Measurements from ENCODE around the gene MAP3K15.

The MAP3K15 gene
- long read RNA-seq, partial matches to known transcripts: 3 of 4 reads
- long read RNA-seq, other reads (novel, unspliced or antisense): 0 of 4 reads

GRCh38 chrX:19514791-19515614 is at the start of gene MAP3K15:
MAP3K15 (minus strand) TSS chrX:19515508; CDS start chrX:19515261, 247 bp downstream.
- Histone ChIP-seq H3K4me3 (replicated peaks; ENCODE audit: insufficient read depth, low read length) (peak within 1 kb of the TSS; percentile 39), H3K27me3 (ENCODE audit: insufficient read depth, poor library complexity, severe bottlenecking) (no peaks in the 10 kb centered on the region), H3K27ac (replicated peaks) (no peak within 1 kb of the TSS)
- DNase-seq (ENCODE audit: low read depth in 1 of 2, low spot score in 1 of 2): peak; percentile 6 to 16
- TF ChIP-seq CTCF (IDR thresholded peaks at IDR 0.05; ENCODE audit: insufficient read depth, low read length) (no peak), SPI1 (IDR thresholded peaks at IDR 0.05; ENCODE audit: borderline replicate concordance, low read depth) (no peak), GABPA (IDR thresholded peaks at IDR 0.05; ENCODE audit: low read depth) (no peak), REST (IDR thresholded peaks at IDR 0.05; ENCODE audit: insufficient replicate concordance, low read depth) (no peak), POLR2AphosphoS5 (IDR thresholded peaks at IDR 0.05; ENCODE audit: low read depth) (no peak)

GRCh38 chrX:19564606-19565005 is 49.3 kb upstream of the MAP3K15 start:
- H3K27ac ChIP-seq (replicated peaks): peak overlapping the region; percentile 30; the same call in 1 of the 2 replicates
- TF ChIP-seq SPI1 (IDR thresholded peaks at IDR 0.05; ENCODE audit: borderline replicate concordance, low read depth) (no peak), GABPA (IDR thresholded peaks at IDR 0.05; ENCODE audit: low read depth) (no peak), CTCF (IDR thresholded peaks at IDR 0.05; ENCODE audit: insufficient read depth, low read length) (no peak), REST (IDR thresholded peaks at IDR 0.05; ENCODE audit: insufficient replicate concordance, low read depth) (no peak), POLR2AphosphoS5 (IDR thresholded peaks at IDR 0.05; ENCODE audit: low read depth) (no peak)
- H3K27me3 ChIP-seq (ENCODE audit: insufficient read depth, poor library complexity, severe bottlenecking): no peaks in the 10 kb centered on the region

GRCh38 chrX:19563746-19564145 is 48.4 kb upstream of the MAP3K15 start:
- Histone ChIP-seq H3K4me3 (replicated peaks; ENCODE audit: insufficient read depth, low read length) (no peak overlapping the region), H3K27me3 (ENCODE audit: insufficient read depth, poor library complexity, severe bottlenecking) (no peaks in the 10 kb centered on the region), H3K27ac (replicated peaks) (no peak overlapping the region; the same call in 1 of the 2 replicates)
- TF ChIP-seq CTCF (IDR thresholded peaks at IDR 0.05; ENCODE audit: insufficient read depth, low read length) (no peak), POLR2AphosphoS5 (IDR thresholded peaks at IDR 0.05; ENCODE audit: low read depth) (no peak)
- DNase-seq (ENCODE audit: low read depth in 1 of 2, low spot score in 1 of 2): no peak

More at GRCh38 chrX:19564606-19565005, 49.3 kb upstream of the MAP3K15 start:
- no peak overlapping the region for H3K4me3 ChIP-seq (replicated peaks; ENCODE audit: insufficient read depth, low read length)
- no peak for DNase-seq (ENCODE audit: low read depth in 1 of 2, low spot score in 1 of 2)
